Hepatocyte (in vitro differentiated cells): ENCODE data around the gene GPC5. TPM values are rescaled to one million over a fixed set of nuclear protein-coding genes. Genes with fewer than 3 reads are reported as not detected.

Experiments used
- DNase-seq: peaks from one replicate; pipeline ENCODE4 v3.0.0-alpha.2; 2016; ENCODE audit warnings: low spot score
- H2AFZ ChIP-seq: fragments of 200-600 bp; sonication (generic); 2 replicates; pipeline ENCODE4 v1.6.0; 2016; ENCODE audit warnings: antibody characterized with exemption, mild to moderate bottlenecking
- H3K27ac ChIP-seq: fragments of 200-600 bp; sonication (generic); 2 replicates; pipeline ENCODE4 v1.5.1; 2016; ENCODE audit warnings: mild to moderate bottlenecking
- H3K27me3 ChIP-seq: fragments of 200-600 bp; sonication (generic); 2 replicates; pipeline ENCODE4 v1.6.1; 2016
- H3K36me3 ChIP-seq: fragments of 200-600 bp; sonication (generic); replicated peaks from 2 replicates; pipeline ENCODE4 v1.5.1; 2016; ENCODE audit warnings: low read depth; ENCODE audit not compliant: insufficient read depth
- H3K4me1 ChIP-seq: fragments of 200-600 bp; sonication (generic); 2 replicates; pipeline ENCODE4 v1.5.1; 2016; ENCODE audit warnings: mild to moderate bottlenecking, moderate library complexity; ENCODE audit not compliant: insufficient read depth
- H3K4me2 ChIP-seq: fragments of 200-600 bp; sonication (generic); 2 replicates; pipeline ENCODE4 v1.6.0; 2016
- H3K4me3 ChIP-seq: fragments of 200-600 bp; sonication (generic); 2 replicates; pipeline ENCODE4 v1.5.1; 2016; ENCODE audit warnings: mild to moderate bottlenecking
- H3K79me2 ChIP-seq: fragments of 200-600 bp; sonication (generic); 2 replicates; pipeline ENCODE4 v1.6.0; 2017; ENCODE audit warnings: mild to moderate bottlenecking
- H3K9me2 ChIP-seq: fragments of 200-600 bp; sonication (generic); replicated peaks from 2 replicates; pipeline ENCODE4 v1.6.0; 2017; ENCODE audit warnings: mild to moderate bottlenecking; ENCODE audit not compliant: insufficient read depth
- H3K9me3 ChIP-seq: fragments of 200-600 bp; sonication (generic); 2 replicates; pipeline ENCODE4 v1.5.1; 2016; ENCODE audit warnings: low read depth, mild to moderate bottlenecking
- H4K20me1 ChIP-seq: fragments of 200-600 bp; sonication (generic); 2 replicates; pipeline ENCODE4 v1.6.0; 2016; ENCODE audit warnings: mild to moderate bottlenecking; ENCODE audit not compliant: insufficient read depth, poor library complexity, severe bottlenecking
- EZH2 ChIP-seq: fragments of 200-600 bp; sonication (generic); IDR thresholded peaks from 2 replicates; pipeline ENCODE4 v1.6.1; 2016; ENCODE audit warnings: antibody characterized with exemption, mild to moderate bottlenecking, borderline replicate concordance
- EZH2phosphoT487 ChIP-seq: fragments of 200-600 bp; sonication (generic); IDR thresholded peaks from one replicate; pipeline ENCODE4 v1.6.1; 2018; ENCODE audit warnings: antibody characterized with exemption, mild to moderate bottlenecking, low read depth, moderate library complexity; ENCODE audit not compliant: unreplicated experiment, severe bottlenecking
- WGBS: methylation state at CpG from one replicate; pipeline ENCODE4 v1.1.6; 2016; ENCODE audit warnings: low lambda C conversion rate; ENCODE audit errors: missing lambda C conversion rate; 5-methylcytosine and 5-hydroxymethylcytosine counted together
- polyA plus RNA-seq: library from polyadenylated mRNA; unstranded; fragments of >200 nt; fragmentation: Nextera tagmentation; extraction: Ambion mirVana; gene quantifications from 2 replicates; pipeline ENCODE4 v1.2.1, GENCODE V29; 2016
- total RNA-seq: library from RNA; depleted of rRNA; stranded (reverse); fragments of >200 nt; gene quantifications from 2 replicates; pipeline ENCODE4 v1.2.3, GENCODE V29; 2014
- TF ChIP-seq, protein P1 (sequence below): fragments of 200-600 bp; sonication (generic); IDR thresholded peaks from 2 replicates; pipeline ENCODE4 v1.5.1; 2016; ENCODE audit warnings: antibody characterized with exemption, mild to moderate bottlenecking; ENCODE audit not compliant: poor library complexity

The GPC5 gene
- total and polyA plus RNA-seq, 2 experiments from 2014 or later: 3.9 to 5.4 TPM

DNA sequence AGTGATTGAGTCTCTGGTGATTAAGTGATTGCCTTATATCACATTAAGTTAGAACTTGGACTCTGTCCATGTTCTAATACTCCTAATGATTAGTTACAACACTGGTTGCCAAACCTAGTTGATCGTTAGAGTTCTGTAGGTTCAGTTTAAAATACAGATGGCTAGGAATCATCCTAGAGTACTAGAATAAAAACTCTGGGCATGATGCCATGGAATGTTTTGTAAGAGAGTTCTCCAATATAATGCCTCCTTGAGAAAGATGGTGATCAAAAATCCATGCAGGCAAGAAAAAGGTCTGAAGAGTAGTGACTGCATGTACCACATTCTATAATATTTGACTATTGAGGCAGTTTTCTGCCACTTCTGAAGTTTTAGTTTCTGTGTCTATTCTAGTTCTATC lies 176.3 kb downstream of the GPC5 start:
- Histone ChIP-seq H3K4me3 (no peak overlapping the region), H3K4me1 (no peaks in the 10 kb centered on the region), H3K27ac (no peak overlapping the region), H3K36me3 (no peaks in the 10 kb centered on the region), H3K4me2 (no peak overlapping the region), H3K9me3 (no peaks in the 10 kb centered on the region), H4K20me1 (no peaks in the 10 kb centered on the region), H3K9me2 (no peaks in the 10 kb centered on the region), H3K27me3 (no peaks in the 10 kb centered on the region), H2AFZ (no peak overlapping the region), H3K79me2 (no peaks in the 10 kb centered on the region)
- TF ChIP-seq EZH2phosphoT487: no peak
- no peak for TF ChIP-seq EZH2
- no peak for DNase-seq
- 86% methylated on average over 1 of the region's 1 CpG for WGBS

DNA sequence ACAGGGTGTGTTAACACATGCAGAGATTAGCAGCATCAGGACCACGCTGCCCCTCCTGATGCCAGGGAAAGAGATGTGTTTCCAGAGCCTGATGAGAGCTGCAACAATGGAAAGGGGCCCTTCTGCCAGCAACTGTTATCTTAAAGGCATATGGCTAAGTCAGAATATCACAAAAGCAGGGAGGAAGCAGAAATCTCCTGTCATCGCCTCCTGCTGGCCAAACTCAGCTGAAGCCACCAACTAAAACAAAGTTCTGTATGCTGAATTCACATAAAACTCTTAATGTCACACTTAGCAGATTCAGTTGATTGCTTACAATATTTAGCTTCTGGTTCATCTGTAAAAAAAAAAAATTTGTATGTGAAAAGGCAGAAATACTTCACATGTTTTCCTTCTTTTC lies 178.2 kb downstream of the GPC5 start:
- Histone ChIP-seq H3K36me3 (no peaks in the 10 kb centered on the region), H4K20me1 (no peaks in the 10 kb centered on the region), H3K9me2 (no peaks in the 10 kb centered on the region), H3K79me2 (no peaks in the 10 kb centered on the region), H3K27me3 (no peaks in the 10 kb centered on the region), H3K27ac (no peak overlapping the region), H3K9me3 (no peaks in the 10 kb centered on the region), H2AFZ (no peak overlapping the region), H3K4me2 (no peak overlapping the region), H3K4me3 (no peak overlapping the region), H3K4me1 (no peaks in the 10 kb centered on the region)
- 51% methylated on average over 2 of the region's 2 CpGs for WGBS
- DNase-seq: no peak
- TF ChIP-seq EZH2phosphoT487: no peak
- TF ChIP-seq, protein P1, sequence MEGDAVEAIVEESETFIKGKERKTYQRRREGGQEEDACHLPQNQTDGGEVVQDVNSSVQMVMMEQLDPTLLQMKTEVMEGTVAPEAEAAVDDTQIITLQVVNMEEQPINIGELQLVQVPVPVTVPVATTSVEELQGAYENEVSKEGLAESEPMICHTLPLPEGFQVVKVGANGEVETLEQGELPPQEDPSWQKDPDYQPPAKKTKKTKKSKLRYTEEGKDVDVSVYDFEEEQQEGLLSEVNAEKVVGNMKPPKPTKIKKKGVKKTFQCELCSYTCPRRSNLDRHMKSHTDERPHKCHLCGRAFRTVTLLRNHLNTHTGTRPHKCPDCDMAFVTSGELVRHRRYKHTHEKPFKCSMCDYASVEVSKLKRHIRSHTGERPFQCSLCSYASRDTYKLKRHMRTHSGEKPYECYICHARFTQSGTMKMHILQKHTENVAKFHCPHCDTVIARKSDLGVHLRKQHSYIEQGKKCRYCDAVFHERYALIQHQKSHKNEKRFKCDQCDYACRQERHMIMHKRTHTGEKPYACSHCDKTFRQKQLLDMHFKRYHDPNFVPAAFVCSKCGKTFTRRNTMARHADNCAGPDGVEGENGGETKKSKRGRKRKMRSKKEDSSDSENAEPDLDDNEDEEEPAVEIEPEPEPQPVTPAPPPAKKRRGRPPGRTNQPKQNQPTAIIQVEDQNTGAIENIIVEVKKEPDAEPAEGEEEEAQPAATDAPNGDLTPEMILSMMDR: peak; percentile 33

DNA sequence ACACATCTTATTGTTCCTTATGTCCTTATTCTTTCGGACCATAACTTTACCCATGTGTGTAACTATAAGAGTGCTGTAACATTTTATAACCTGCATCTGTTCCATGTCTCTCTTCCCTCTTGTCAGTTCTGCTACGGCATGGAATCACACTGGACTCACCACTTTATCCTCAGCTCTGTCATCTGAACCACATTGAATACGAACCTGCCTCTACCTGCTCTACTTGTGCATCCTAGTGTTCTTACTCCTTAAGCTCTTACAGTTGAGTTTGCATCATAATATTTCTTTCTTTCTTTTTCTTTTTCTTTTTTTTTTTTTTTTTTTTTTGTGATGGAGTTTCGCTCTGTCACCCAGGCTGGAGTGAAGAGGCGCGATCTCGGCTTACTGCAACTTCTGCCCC lies 180.9 kb downstream of the GPC5 start:
- 91% methylated on average over 7 of the region's 7 CpGs for WGBS
- DNase-seq: no peak
- Histone ChIP-seq H3K4me3 (no peak overlapping the region), H3K79me2 (no peaks in the 10 kb centered on the region), H3K36me3 (no peaks in the 10 kb centered on the region), H2AFZ (no peak overlapping the region), H3K4me2 (no peak overlapping the region), H3K27ac (no peak overlapping the region), H3K4me1 (no peaks in the 10 kb centered on the region), H3K9me3 (no peaks in the 10 kb centered on the region), H4K20me1 (no peaks in the 10 kb centered on the region), H3K27me3 (no peaks in the 10 kb centered on the region), H3K9me2 (no peaks in the 10 kb centered on the region)
- no peak for TF ChIP-seq EZH2phosphoT487
- no peak for TF ChIP-seq EZH2
- TF ChIP-seq, protein P1: no peak

DNA sequence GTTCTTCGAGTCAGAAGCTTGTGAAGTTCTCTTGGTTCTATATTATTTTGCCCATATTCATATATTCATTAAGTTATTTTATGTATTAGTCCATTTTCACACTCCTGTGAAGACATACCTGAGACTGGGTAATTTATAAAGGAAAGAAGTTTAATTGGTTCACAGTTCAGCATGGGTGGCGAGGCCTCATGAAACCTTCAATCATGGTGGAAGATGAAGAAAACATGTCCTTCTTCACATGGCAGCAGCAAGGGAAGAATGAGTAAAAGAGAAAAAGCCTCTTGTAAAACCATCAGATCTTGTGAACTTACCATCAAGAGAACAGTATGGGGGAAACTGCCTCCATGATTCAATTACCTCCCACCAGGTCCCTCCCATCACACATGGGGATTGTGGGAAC lies 182.3 kb downstream of the GPC5 start:
- no peak for DNase-seq
- no peak overlapping the region for H3K27ac ChIP-seq
- no peak overlapping the region for H3K4me2 ChIP-seq
- 91% methylated on average over 2 of the region's 2 CpGs for WGBS
- H3K27me3 ChIP-seq: no peaks in the 10 kb centered on the region
- H3K9me3 ChIP-seq: no peaks in the 10 kb centered on the region
- H3K4me3 ChIP-seq: no peak overlapping the region
- TF ChIP-seq EZH2 (no peak), EZH2phosphoT487 (no peak)
- TF ChIP-seq, protein P1: no peak
- no peaks in the 10 kb centered on the region for H3K9me2 ChIP-seq
- no peak overlapping the region for H2AFZ ChIP-seq
- H3K36me3 ChIP-seq: no peaks in the 10 kb centered on the region
- H3K79me2 ChIP-seq: no peaks in the 10 kb centered on the region
- no peaks in the 10 kb centered on the region for H4K20me1 ChIP-seq
- no peaks in the 10 kb centered on the region for H3K4me1 ChIP-seq
